ENCODE data around the gene TBR1. TPM values are rescaled to one million over a fixed set of nuclear protein-coding genes. Genes with fewer than 3 reads are reported as not detected.

TBR1 gene
- total RNA-seq, 2 experiments from 2014 or later: not detected

GRCh38 chr2:161414042-161415033, 1.8 kb upstream of the TBR1 start:
- ChIA-PET POLR2A (no interaction called here), CTCF (no interaction called here)

DNA sequence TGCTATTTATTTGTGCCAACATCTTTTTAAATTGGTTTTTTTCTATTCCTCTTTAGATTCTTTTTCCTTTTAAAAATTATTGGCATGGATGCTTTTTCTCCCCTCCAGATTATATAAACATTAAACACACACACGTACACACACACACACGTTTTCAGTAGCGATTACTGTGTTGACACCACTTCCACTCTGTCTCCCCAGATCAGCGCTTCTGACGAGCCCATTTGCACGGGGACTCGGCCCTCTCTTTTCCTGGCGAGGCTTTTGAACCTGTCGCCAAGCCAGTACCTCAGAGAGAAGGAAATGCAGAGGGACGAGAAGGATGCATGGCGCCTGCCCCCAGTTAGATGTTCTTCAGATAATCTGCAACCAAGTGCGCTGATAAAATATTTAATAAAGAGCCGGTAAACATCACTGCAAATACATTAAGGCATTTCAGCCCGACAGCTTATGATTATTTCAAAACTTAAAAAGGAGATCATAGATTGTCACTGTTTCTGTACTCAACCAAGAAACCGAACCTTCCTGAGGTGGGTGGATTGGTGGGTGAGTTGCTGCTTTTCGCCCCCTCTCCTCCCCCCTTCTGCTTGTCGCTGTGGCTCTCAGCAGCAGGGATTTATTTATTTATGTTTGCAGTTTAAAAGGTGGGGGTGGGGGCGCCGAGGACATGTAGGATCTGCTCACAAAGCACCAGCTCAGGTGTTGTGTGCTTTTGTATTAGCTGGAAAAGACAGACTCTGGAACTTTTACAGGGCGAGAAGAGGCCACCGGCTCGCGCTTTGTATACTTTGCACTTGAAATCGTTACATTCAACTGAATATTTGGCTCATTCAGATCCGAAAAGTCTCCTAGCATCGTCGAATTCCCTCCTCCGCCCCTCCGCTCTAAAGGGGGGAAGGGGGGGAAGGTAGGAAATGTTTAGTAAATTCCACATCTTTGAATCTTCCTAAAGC, 787 bp upstream of the TBR1 start:
- POLR2A ChIA-PET: no interaction called here
- CTCF ChIA-PET: no interaction called here

DNA sequence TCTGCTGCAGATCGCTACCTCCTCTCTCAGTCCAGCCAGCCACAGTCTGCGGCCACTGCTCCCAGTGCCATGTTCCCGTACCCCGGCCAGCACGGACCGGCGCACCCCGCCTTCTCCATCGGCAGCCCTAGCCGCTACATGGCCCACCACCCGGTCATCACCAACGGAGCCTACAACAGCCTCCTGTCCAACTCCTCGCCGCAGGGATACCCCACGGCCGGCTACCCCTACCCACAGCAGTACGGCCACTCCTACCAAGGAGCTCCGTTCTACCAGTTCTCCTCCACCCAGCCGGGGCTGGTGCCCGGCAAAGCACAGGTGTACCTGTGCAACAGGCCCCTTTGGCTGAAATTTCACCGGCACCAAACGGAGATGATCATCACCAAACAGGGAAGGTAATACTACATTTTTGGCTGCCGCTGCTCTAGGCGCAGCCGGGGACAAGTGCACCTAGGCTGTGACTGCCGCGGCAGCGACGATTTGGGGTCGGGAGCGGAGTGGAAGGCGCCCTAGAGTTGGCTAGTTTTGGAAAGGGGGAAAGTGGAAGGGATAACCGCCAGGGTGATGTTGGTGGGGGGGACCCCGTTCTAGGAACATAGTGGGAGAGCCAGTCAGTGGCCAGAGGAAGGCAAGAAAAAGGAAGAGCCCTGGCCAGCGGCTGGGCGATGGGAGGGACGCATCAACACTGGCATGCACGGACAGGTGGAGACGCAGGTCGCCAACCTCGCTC, 776 bp downstream of the TBR1 start:
- POLR2A ChIA-PET: no interaction called here

GRCh38 chr2:161417438-161418274, 1.6 kb downstream of the TBR1 start:
- ChIA-PET CTCF (interaction anchor here (0.6 kb wide), 1 partner anchor 339 kb away, joined by 3 read pairs; no protein-coding TSS in a partner anchor), POLR2A (no interaction called here)

More for the DNA sequence above, 776 bp downstream of the TBR1 start:
- CTCF ChIA-PET: no interaction called here

- CTCF ChIA-PET: no interaction called here
- POLR2A ChIA-PET: no interaction called here
These were observed 2.2 kb downstream of the TBR1 start for GRCh38 chr2:161418275-161418714.

DNA sequence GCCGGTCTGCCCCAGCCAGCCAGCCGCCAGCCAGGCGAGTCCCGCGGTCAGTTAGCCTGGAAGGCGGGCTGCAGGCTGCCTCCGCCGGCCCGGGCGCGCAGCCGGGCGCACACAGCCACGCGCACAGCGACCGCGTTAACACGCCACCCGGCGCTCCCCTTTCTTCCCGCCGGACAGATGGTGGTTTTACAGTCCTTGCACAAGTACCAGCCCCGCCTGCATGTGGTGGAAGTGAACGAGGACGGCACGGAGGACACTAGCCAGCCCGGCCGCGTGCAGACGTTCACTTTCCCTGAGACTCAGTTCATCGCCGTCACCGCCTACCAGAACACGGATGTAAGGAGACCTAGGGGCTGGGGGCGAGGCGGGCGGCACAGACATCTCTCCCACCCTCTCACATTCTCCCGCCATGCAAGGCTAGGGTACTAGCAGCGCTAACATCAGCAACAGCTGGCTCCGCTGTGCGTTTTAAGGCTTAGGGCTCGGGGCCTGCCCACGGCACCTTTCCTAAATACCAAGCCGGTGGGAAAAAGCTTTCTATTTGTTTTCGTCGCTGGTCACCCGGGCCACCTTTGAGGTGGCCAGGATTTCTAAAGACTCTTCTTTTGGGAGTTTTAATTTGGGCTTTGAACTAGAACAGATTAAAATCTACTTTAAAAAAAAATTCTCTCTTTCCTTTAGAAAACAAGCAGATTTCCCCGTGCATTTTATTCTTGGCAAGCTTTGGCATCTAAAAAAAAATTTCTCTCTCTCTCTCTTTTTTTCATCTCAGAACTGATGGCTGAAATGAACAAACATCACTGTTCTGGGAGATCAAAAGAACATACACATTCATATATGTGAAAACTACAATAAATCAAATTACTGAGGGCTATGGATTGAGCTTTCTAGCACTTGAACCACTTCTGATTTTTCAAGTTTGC, 2.9 kb downstream of the TBR1 start:
- ChIA-PET POLR2A (no interaction called here), CTCF (no interaction called here)

DNA sequence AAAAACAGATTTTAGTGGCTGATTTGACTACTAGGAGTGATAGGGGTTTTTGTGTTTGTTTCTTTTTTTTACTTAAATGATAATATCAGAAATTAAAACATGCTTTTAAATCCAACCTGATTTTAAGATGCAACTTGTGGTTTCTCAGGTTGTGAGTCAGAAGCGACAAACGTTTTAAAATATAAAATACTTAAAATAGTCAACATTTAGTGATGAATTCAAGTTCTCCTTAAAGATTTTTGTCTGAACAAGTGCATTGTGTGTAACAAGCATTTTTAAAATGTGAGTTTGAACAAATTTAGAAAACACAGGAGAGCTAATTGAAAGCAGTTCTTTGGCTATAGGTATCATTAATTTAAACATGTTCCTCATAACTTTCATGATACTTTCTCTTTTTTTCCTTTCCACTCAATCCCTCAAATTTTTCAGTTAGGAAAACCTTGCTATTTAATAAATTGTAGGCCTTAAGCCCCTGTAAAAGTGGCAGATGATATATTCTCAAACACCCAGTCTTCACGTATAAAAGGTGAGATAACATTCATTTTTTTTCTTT, 3.6 kb downstream of the TBR1 start:
- CTCF ChIA-PET: interaction anchor here (0.6 kb wide), 1 partner anchor 760 kb away, joined by 3 read pairs; no protein-coding TSS in a partner anchor
- POLR2A ChIA-PET: interaction anchor here (0.5 kb wide), 1 partner anchor 93 kb away, joined by 3 read pairs; no protein-coding TSS in a partner anchor

- ChIA-PET POLR2A (interaction anchor here (0.5 kb wide), 1 partner anchor 93 kb away, joined by 3 read pairs; no protein-coding TSS in a partner anchor), CTCF (interaction anchor here (0.6 kb wide), 1 partner anchor 759 kb away, joined by 3 read pairs; no protein-coding TSS in a partner anchor)
These were observed 4.4 kb downstream of the TBR1 start for GRCh38 chr2:161420406-161421074.

DNA sequence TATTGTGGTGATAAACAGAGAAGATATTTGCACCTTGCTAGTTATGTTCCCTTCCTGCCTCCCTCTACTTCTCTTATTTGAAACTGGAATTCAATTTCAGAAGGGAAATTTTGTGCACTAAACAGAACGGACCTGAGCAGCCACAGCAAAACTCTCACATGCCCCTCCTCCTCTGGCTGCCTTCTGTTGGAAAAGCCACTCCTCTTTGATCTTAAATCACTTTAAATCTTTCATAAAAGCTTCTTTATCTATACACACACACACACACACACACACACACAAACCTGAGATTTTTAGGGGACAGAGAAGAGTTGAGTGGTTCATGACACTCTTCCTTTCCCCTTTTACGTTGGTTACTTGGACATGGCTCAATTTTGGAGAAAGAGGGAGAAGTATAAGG, 5.6 kb downstream of the TBR1 start:
- CTCF ChIA-PET: no interaction called here
- POLR2A ChIA-PET: no interaction called here

- CTCF ChIA-PET: no interaction called here
- POLR2A ChIA-PET: no interaction called here
These were observed 6.8 kb downstream of the TBR1 start for GRCh38 chr2:161422816-161423403.

- ChIA-PET CTCF (no interaction called here), POLR2A (no interaction called here)
These were observed 7.6 kb downstream of the TBR1 start for GRCh38 chr2:161423421-161424393.

GRCh38 chr2:161424394-161424769, 8.3 kb downstream of the TBR1 start:
- CTCF ChIA-PET: no interaction called here
- POLR2A ChIA-PET: no interaction called here

- ChIA-PET CTCF (no interaction called here), POLR2A (no interaction called here)
These were observed 9.0 kb downstream of the TBR1 start for GRCh38 chr2:161424891-161425727.

DNA sequence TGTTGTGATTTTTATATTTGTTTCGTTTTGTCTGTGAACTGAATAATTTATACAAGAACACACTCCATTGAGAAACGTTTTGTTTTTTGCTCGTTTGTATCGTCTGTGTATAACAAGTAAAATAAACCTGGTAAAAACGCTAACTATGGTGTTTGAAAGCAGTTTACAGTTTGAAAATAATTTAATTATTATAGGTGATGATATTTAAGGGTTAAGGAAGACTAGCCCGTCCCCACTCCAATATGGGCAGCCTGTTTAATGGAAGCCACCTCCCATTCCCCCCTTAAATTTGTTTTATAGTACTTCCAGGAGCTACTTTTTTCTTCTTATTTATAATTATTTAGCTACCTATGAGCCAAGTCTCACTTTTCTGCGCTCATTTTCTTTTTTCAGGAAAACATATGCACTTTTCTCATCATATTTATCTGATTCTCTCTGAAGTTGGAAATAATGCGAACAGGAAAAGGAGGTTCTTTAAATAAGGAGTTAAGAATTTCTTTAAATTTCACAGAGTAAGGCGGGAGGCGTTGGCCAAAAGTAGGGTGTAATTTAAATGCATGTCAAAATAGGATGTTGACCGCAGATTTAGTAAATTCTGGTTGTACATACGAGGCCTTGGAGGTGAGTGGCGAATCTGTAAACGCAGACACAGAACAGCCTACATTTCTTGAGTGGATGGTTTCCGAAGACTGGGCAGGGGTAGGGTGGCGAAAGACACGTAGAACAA, 9.8 kb downstream of the TBR1 start:
- CTCF ChIA-PET: no interaction called here
- POLR2A ChIA-PET: no interaction called here
